Upper lobe of left lung (tissue), 4 donors: ENCODE data around the gene DDC.

Experiments used
- CTCF ChIP-seq, 6 experiments: fragments of 450-650 bp in 4 of 6; fragments of 200-600 bp in 2 of 6; sonication (generic) in 2 of 6; IDR thresholded peaks; one replicate each; pipeline ENCODE4 v1.5.1; 2016 to 2019; ENCODE audit warnings: antibody characterized with exemption in 6 of 6
- EP300 ChIP-seq, 4 donors: sonication (generic); formaldehyde crosslinking; IDR thresholded peaks; one replicate each; pipeline ENCODE4 v1.5.1; 2017; ENCODE audit warnings: antibody characterized with exemption in 4 of 4, control low read depth in 2 of 4
- POLR2A ChIP-seq, 4 donors: fragments of 450-650 bp; IDR thresholded peaks; one replicate each; pipeline ENCODE4 v1.5.1; 2016 to 2017; ENCODE audit warnings: antibody characterized with exemption in 4 of 4, mild to moderate bottlenecking in 2 of 4
- POLR2AphosphoS5 ChIP-seq, 2 donors: sonication (generic); formaldehyde crosslinking; IDR thresholded peaks; one replicate each; pipeline ENCODE4 v1.5.1; 2017; ENCODE audit warnings: antibody characterized with exemption in 2 of 2

GRCh38 chr7:50552139-50552538, 13.1 kb downstream of the DDC start:
- TF ChIP-seq CTCF (IDR thresholded peaks at IDR 0.05) = no peak
- no peak for TF ChIP-seq POLR2A (IDR thresholded peaks at IDR 0.05)
- TF ChIP-seq POLR2AphosphoS5 (IDR thresholded peaks at IDR 0.05) = no peak
- no peak for TF ChIP-seq EP300 (IDR thresholded peaks at IDR 0.05)
